ENCODE data around the gene CNGB1. TPM values are rescaled to one million over a fixed set of nuclear protein-coding genes. Genes with fewer than 3 reads are reported as not detected.
A peak's percentile ranks its signal among the peaks of the same experiment; 100 is the strongest.

CNGB1 gene
- total and polyA plus RNA-seq, 4 donors, result under 0.01 TPM; not detected in 2

- TF ChIP-seq RAD21 (IDR thresholded peaks at IDR 0.05), result no peak
- TF ChIP-seq YY1 (IDR thresholded peaks at IDR 0.05), result no peak
- TF ChIP-seq FOXA2 (IDR thresholded peaks at IDR 0.05), result no peak
- no peak for TF ChIP-seq REST (IDR thresholded peaks at IDR 0.05)
- no peak for TF ChIP-seq NR2F2 (IDR thresholded peaks at IDR 0.05)
- TF ChIP-seq HNF4A (conservative IDR thresholded peaks at IDR 0.05), result peak in 1 of 2 donors; percentile 13
- no peak for TF ChIP-seq RXRA (IDR thresholded peaks at IDR 0.05)
- no peaks in the 10 kb centered on the region for H3K9me3 ChIP-seq (ENCODE audit: control insufficient read depth in 4 of 4, low read length in 3 of 4)
- no peaks in the 10 kb centered on the region for H3K36me3 ChIP-seq (ENCODE audit: control insufficient read depth in 4 of 4, insufficient read depth in 3 of 4, low read depth in 1 of 4, low read length in 3 of 4)
- no peak overlapping the region for H3K9ac ChIP-seq (ENCODE audit: low read depth in 1 of 2, low read length in 2 of 2)
- peak overlapping the region; percentile 94 to 99 for H3K27ac ChIP-seq (ENCODE audit: low read depth in 1 of 2, low read length in 2 of 2)
- WGBS, result 76% methylated on average over 8 of the region's 8 CpGs
- no peaks in the 10 kb centered on the region for H3K27me3 ChIP-seq (ENCODE audit: control insufficient read depth in 4 of 4, insufficient read depth in 4 of 4, low read length in 3 of 4)
- peaks cover 22 to 54% (median 40%) of the 10 kb centered on the region in 4 donors for H3K4me1 ChIP-seq (ENCODE audit: control insufficient read depth in 4 of 4, insufficient read depth in 4 of 4, low read length in 3 of 4)
- DNase-seq (ENCODE audit: low spot score), result no peak
- no peak overlapping the region for H3K4me3 ChIP-seq (ENCODE audit: low read depth in 1 of 3, low read length in 3 of 3)
Observed at GRCh38 chr16:57892041-57892440, 78.9 kb downstream of the CNGB1 start.

- H3K27ac ChIP-seq (ENCODE audit: low read depth in 1 of 2, low read length in 2 of 2), result peak overlapping the region; percentile 80 to 94
- no peaks in the 10 kb centered on the region for H3K36me3 ChIP-seq (ENCODE audit: control insufficient read depth in 4 of 4, insufficient read depth in 3 of 4, low read depth in 1 of 4, low read length in 3 of 4)
- no peak overlapping the region for H3K9ac ChIP-seq (ENCODE audit: low read depth in 1 of 2, low read length in 2 of 2)
- DNase-seq (ENCODE audit: low spot score), result no peak
- no peak overlapping the region for H3K4me3 ChIP-seq (ENCODE audit: low read depth in 1 of 3, low read length in 3 of 3)
- no peak for TF ChIP-seq YY1 (IDR thresholded peaks at IDR 0.05)
- no peak for TF ChIP-seq EGR1 (IDR thresholded peaks at IDR 0.05; ENCODE audit: low read depth in 2 of 2)
- TF ChIP-seq RXRA (IDR thresholded peaks at IDR 0.05), result peak in 1 of 2 donors; percentile 1
- no peak for TF ChIP-seq RAD21 (IDR thresholded peaks at IDR 0.05)
- H3K9me3 ChIP-seq (ENCODE audit: control insufficient read depth in 4 of 4, low read length in 3 of 4), result no peaks in the 10 kb centered on the region
- H3K27me3 ChIP-seq (ENCODE audit: control insufficient read depth in 4 of 4, insufficient read depth in 4 of 4, low read length in 3 of 4), result no peaks in the 10 kb centered on the region
- H3K4me1 ChIP-seq (ENCODE audit: control insufficient read depth in 4 of 4, insufficient read depth in 4 of 4, low read length in 3 of 4), result peaks cover 22 to 54% (median 40%) of the 10 kb centered on the region in 4 donors
- 83% methylated on average over 3 of the region's 3 CpGs for WGBS
Observed at GRCh38 chr16:57890752-57891111, 80.2 kb downstream of the CNGB1 start.

- peak overlapping the region; percentile 9 to 54 for H3K9ac ChIP-seq (ENCODE audit: low read depth in 1 of 2, low read length in 2 of 2)
- 31% methylated on average over 9 of the region's 9 CpGs for WGBS
- TF ChIP-seq SP1 (IDR thresholded peaks at IDR 0.05) (peak; percentile 54), FOXA1 (IDR thresholded peaks at IDR 0.05) (peak; percentile 36), EGR1 (IDR thresholded peaks at IDR 0.05; ENCODE audit: low read depth in 2 of 2) (peak in 1 of 2 donors; percentile 28), ATF3 (IDR thresholded peaks at IDR 0.05) (peak; percentile 37), RXRA (IDR thresholded peaks at IDR 0.05) (peak; percentile 59 to 69), REST (IDR thresholded peaks at IDR 0.05) (peak; percentile 68), RAD21 (IDR thresholded peaks at IDR 0.05) (peak; percentile 21 to 24), HNF4G (IDR thresholded peaks at IDR 0.05) (no peak), MAX (IDR thresholded peaks at IDR 0.05) (peak; percentile 73), YY1 (IDR thresholded peaks at IDR 0.05) (peak; percentile 76), JUND (IDR thresholded peaks at IDR 0.05) (peak; percentile 20 to 63), GABPA (IDR thresholded peaks at IDR 0.05 in 1 of 2, conservative IDR thresholded peaks at IDR 0.05 in 1 of 2) (no peak), ZBTB33 (IDR thresholded peaks at IDR 0.05) (no peak), HNF4A (conservative IDR thresholded peaks at IDR 0.05) (peak; percentile 29 to 60), TAF1 (conservative IDR thresholded peaks at IDR 0.05) (no peak)
- H3K27me3 ChIP-seq (ENCODE audit: control insufficient read depth in 4 of 4, insufficient read depth in 4 of 4, low read length in 3 of 4), result no peaks in the 10 kb centered on the region
- H3K4me1 ChIP-seq (ENCODE audit: control insufficient read depth in 4 of 4, insufficient read depth in 4 of 4, low read length in 3 of 4), result peaks cover 21 to 53% (median 40%) of the 10 kb centered on the region in 4 donors
- no peaks in the 10 kb centered on the region for H3K36me3 ChIP-seq (ENCODE audit: control insufficient read depth in 4 of 4, insufficient read depth in 3 of 4, low read depth in 1 of 4, low read length in 3 of 4)
- no peak overlapping the region for H3K4me3 ChIP-seq (ENCODE audit: low read depth in 1 of 3, low read length in 3 of 3)
- DNase-seq (ENCODE audit: low spot score), result no peak
- peak overlapping the region; percentile 80 to 94 for H3K27ac ChIP-seq (ENCODE audit: low read depth in 1 of 2, low read length in 2 of 2)
- H3K9me3 ChIP-seq (ENCODE audit: control insufficient read depth in 4 of 4, low read length in 3 of 4), result no peaks in the 10 kb centered on the region
Observed at GRCh38 chr16:57889960-57890751, 80.8 kb downstream of the CNGB1 start.

Measured in liver (tissue), 9 donors.